Endothelial cell of umbilical vein (primary cell): ENCODE results near the gene KCNJ15. TPM values are rescaled to one million over a fixed set of nuclear protein-coding genes. Genes with fewer than 3 reads are reported as not detected.

Experiments
- BruUV-seq: library from RNA; stranded (reverse); fragments of 400-500 nt; replicated peaks from 2 replicates; lab custom pipeline; 2021; lab: Mats Ljungman, UMichigan
- CTCF ChIA-PET: fragments of 300-600, 350-600 bp; sonication (Branson Sonifier 250); formaldehyde crosslinking; loops from one replicate; lab custom pipeline; 2021; ENCODE audit warnings: antibody characterized with exemption, inconsistent platforms; lab: Charles Lee
- POLR2A ChIA-PET: fragments of 300-600, 350-600 bp; sonication (Branson Sonifier 250); formaldehyde crosslinking; loops from one replicate; lab custom pipeline; 2021; ENCODE audit warnings: antibody characterized with exemption, inconsistent platforms; lab: Charles Lee
- DNase-seq: peaks from one replicate; pipeline ENCODE4 v3.0.0-alpha.2; 2011; ENCODE audit warnings: low read depth, low spot score
- FAIRE-seq: peaks from 2 replicates; lab custom pipeline; 2011; peaks lifted over from hg19 to GRCh38; lab: Jason Lieb, UNC
- H2AFZ ChIP-seq: 2 replicates; pipeline ENCODE4 v1.6.0; 2012; ENCODE audit warnings: low read depth, low read length, control low read depth, inconsistent platforms
- H3K27ac ChIP-seq: 2 replicates; pipeline ENCODE4 v1.5.1; 2011; ENCODE audit warnings: low read depth, mild to moderate bottlenecking, control low read depth, low read length, moderate library complexity; ENCODE audit not compliant: insufficient read depth
- H3K27me3 ChIP-seq, 2 experiments: 2 replicates each; pipeline versions ENCODE4 v1.6.0 to v1.6.1; 2011; ENCODE audit warnings: low read length in 2 of 2, mixed read lengths in 1 of 2; ENCODE audit not compliant: control insufficient read depth in 2 of 2, insufficient read depth in 2 of 2
- H3K36me3 ChIP-seq, 2 experiments: 2 replicates in 1 of 2; 3 replicates in 1 of 2; pipeline ENCODE4 v1.5.1; 2011; ENCODE audit warnings: low read length in 2 of 2, mild to moderate bottlenecking in 1 of 2, moderate library complexity in 1 of 2; ENCODE audit not compliant: control insufficient read depth in 2 of 2, insufficient read depth in 2 of 2; ENCODE audit errors: extremely low read depth in 1 of 2
- H3K4me1 ChIP-seq: 3 replicates; pipeline ENCODE4 v1.5.1; 2011; ENCODE audit warnings: mild to moderate bottlenecking, low read length; ENCODE audit not compliant: control insufficient read depth, insufficient read depth; ENCODE audit errors: extremely low read depth
- H3K4me2 ChIP-seq: 2 replicates; pipeline ENCODE4 v1.6.1; 2011; ENCODE audit warnings: low read length, control low read depth, mixed read lengths; ENCODE audit not compliant: insufficient read depth
- H3K4me3 ChIP-seq, 3 experiments: fragments of 200-600 bp in 1 of 3; sonication (generic), shearing (Covaris generic) in 1 of 3; replicated peaks in 1 of 3; 2 replicates each; pipeline ENCODE4 v1.5.1; 2011 to 2016; ENCODE audit warnings: control low read depth in 3 of 3, low read length in 3 of 3, mild to moderate bottlenecking in 2 of 3, inconsistent platforms in 1 of 3, low read depth in 1 of 3, moderate library complexity in 1 of 3; ENCODE audit not compliant: insufficient read depth in 1 of 3
- H3K79me2 ChIP-seq: 2 replicates; pipeline ENCODE4 v1.6.0; 2012; ENCODE audit warnings: low read length, inconsistent platforms; ENCODE audit not compliant: control insufficient read depth, insufficient read depth
- H3K9ac ChIP-seq: replicated peaks from 2 replicates; pipeline ENCODE3; 2011; ENCODE audit warnings: low read length, control low read depth; ENCODE audit not compliant: insufficient read depth; ENCODE audit errors: extremely low read depth
- H3K9me1 ChIP-seq: replicated peaks from 3 replicates; pipeline ENCODE4 v1.6.0; 2011; ENCODE audit warnings: mild to moderate bottlenecking, low read length; ENCODE audit not compliant: control insufficient read depth, insufficient read depth; ENCODE audit errors: extremely low read depth
- H3K9me3 ChIP-seq: replicated peaks from 2 replicates; pipeline ENCODE4 v1.5.1; 2012; ENCODE audit warnings: low read length, inconsistent platforms; ENCODE audit not compliant: control insufficient read depth, insufficient read depth
- H4K20me1 ChIP-seq: replicated peaks from 2 replicates; pipeline ENCODE3; 2011; ENCODE audit warnings: mild to moderate bottlenecking, low read length; ENCODE audit not compliant: control insufficient read depth, insufficient read depth; ENCODE audit errors: extremely low read depth
- EZH2 ChIP-seq: IDR thresholded peaks from 2 replicates; pipeline ENCODE4 v1.6.1; 2012; ENCODE audit warnings: borderline replicate concordance, low read depth, mild to moderate bottlenecking, moderate library complexity, low read length, inconsistent platforms; ENCODE audit not compliant: severe bottlenecking
- FOS ChIP-seq: IDR thresholded peaks from 2 replicates; pipeline ENCODE4 v1.6.1; 2011; ENCODE audit warnings: mild to moderate bottlenecking, low read length, moderate library complexity, borderline replicate concordance; ENCODE audit not compliant: insufficient read depth
- GATA2 ChIP-seq: IDR thresholded peaks from 2 replicates; pipeline ENCODE4 v1.7.0; 2011; ENCODE audit warnings: low read depth, mild to moderate bottlenecking, moderate library complexity, mixed read lengths, low read length; ENCODE audit not compliant: insufficient read length, insufficient read depth
- MYC ChIP-seq: IDR thresholded peaks from one replicate; pipeline ENCODE4 v1.6.1; 2011; ENCODE audit warnings: mild to moderate bottlenecking, low read depth, low read length
- POLR2A ChIP-seq: IDR thresholded peaks from 2 replicates; pipeline ENCODE4 v1.6.1; 2012; ENCODE audit warnings: low read depth, mild to moderate bottlenecking, control low read depth, low read length
- POLR2AphosphoS5 ChIP-seq: IDR thresholded peaks from 2 replicates; pipeline ENCODE4 v1.6.1; 2012; ENCODE audit warnings: low read depth, mild to moderate bottlenecking, control low read depth, low read length, moderate library complexity; ENCODE audit not compliant: insufficient read depth
- dilution Hi-C: fragments of 300-500 bp; cut with MboI; formaldehyde crosslinking; loops from one replicate; pipeline ENCODE4 v1.15.0; 2019; ENCODE audit warnings: low sequenced_read_pairs; ENCODE audit not compliant: extremely low pct_ligation_motif_present
- intact Hi-C: fragments of 100-400 bp; cut with micrococcal nuclease; formaldehyde crosslinking; loops from one replicate; pipeline ENCODE4 v1.10.0; 2022
- polyA plus RNA-seq, 4 experiments: library from polyadenylated mRNA; depleted of rRNA in 3 of 4; stranded (reverse) in 3 of 4; unstranded in 1 of 4; fragments of >200 nt; gene quantifications; 2 replicates each; pipeline versions ENCODE4 v1.2.1 to v1.2.3, GENCODE V29; 2011 to 2012; ENCODE audit warnings: missing spikeins in 1 of 4
- total RNA-seq: library from RNA; stranded (reverse); gene quantifications from 2 replicates; pipeline ENCODE4 v1.2.3, GENCODE V29; 2021

Gene KCNJ15
- total and polyA plus RNA-seq, 2 donors (not counting 3 experiments of a cell fraction or from before 2014, with no cell fraction given): 1.4 to 1.5 TPM

DNA sequence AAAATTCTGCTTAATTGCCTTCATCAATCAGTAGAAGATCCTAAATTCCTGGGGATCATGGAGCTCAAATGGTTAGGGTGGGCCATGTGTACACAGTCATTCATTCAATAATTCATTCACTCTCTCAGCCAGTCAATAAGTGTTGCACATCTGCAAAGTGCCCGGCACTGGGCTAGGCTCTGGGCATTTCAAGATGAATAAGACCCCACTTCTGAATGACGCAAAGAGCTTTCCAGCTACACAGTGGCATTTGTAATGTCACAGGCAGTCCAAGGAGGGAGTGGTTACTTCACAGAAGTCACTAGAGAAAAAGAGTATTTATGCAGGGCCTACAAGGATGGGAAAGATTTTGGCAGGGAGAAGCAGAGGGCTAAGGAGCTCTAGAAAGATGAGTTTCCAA, 93.2 kb downstream of the KCNJ15 start:
- no peak for FAIRE-seq
- Histone ChIP-seq H3K4me3 (no peak overlapping the region), H3K4me2 (no peak overlapping the region), H3K9ac (no peak overlapping the region), H3K9me1 (no peaks in the 10 kb centered on the region), H3K79me2 (no peaks in the 10 kb centered on the region), H3K4me1 (peaks cover 14% of the 10 kb centered on the region), H3K27me3 (no peaks in the 10 kb centered on the region), H3K27ac (no peak overlapping the region), H2AFZ (no peak overlapping the region), H3K9me3 (no peaks in the 10 kb centered on the region), H3K36me3 (no peaks in the 10 kb centered on the region), H4K20me1 (no peaks in the 10 kb centered on the region)
- ChIA-PET CTCF (interaction anchor here (1.0 to 9.7 kb wide), 7 partner anchors 12 to 638 kb away, joined by 3 to 740 read pairs (median 4); no protein-coding TSS in a partner anchor), POLR2A (no interaction called here)
- no TSS peak for BruUV-seq
- TF ChIP-seq POLR2A (no peak), FOS (no peak), MYC (no peak), POLR2AphosphoS5 (no peak)
- DNase-seq: no peak
- intact Hi-C loops: loop anchor here (10.0 kb wide), 1 partner anchor 435 kb away; the partner anchor contains the start of gene KCNJ6
- dilution Hi-C loops: loop anchor here (10.0 kb wide), 1 partner anchor 185 kb away; no protein-coding TSS in a partner anchor

DNA sequence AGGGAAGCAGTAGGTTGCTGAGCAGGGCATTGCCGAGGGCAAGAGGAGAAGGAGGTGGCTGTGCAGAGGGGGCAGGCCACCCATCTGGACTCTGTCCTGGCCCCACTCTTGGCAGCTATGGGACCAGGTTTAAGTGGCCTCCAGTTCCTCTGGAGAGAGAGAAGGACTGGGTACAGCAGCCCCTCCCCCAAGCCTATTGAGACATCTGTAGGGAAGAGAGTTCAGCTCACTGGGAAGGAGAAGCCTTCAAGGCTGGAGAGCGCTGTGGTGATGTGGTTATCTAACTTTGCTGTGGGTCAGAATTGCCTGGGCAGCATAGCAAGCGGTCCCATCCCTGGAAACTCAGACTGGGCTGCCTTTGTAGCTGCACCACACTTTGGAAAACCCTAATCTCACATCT, 93.9 kb downstream of the KCNJ15 start:
- Histone ChIP-seq H3K4me2 (no peak overlapping the region), H3K36me3 (no peaks in the 10 kb centered on the region), H3K9me3 (no peaks in the 10 kb centered on the region), H3K9me1 (no peaks in the 10 kb centered on the region), H2AFZ (no peak overlapping the region), H3K27me3 (no peaks in the 10 kb centered on the region), H3K79me2 (no peaks in the 10 kb centered on the region), H3K4me1 (peaks cover 14% of the 10 kb centered on the region), H4K20me1 (no peaks in the 10 kb centered on the region), H3K4me3 (no peak overlapping the region), H3K27ac (no peak overlapping the region), H3K9ac (no peak overlapping the region)
- TF ChIP-seq GATA2: no peak
- no peak for TF ChIP-seq EZH2
- no peak for TF ChIP-seq MYC
- TF ChIP-seq POLR2A: no peak
- no peak for TF ChIP-seq FOS
- intact Hi-C loops: loop anchor here (10.0 kb wide), 1 partner anchor 436 kb away; the partner anchor contains the start of gene KCNJ6
- ChIA-PET CTCF (interaction anchor here (0.6 to 9.7 kb wide), 12 partner anchors 13 to 639 kb away, joined by 3 to 740 read pairs (median 7); no protein-coding TSS in a partner anchor), POLR2A (no interaction called here)
- FAIRE-seq (no peak), DNase-seq (no peak)
- BruUV-seq: no TSS peak
- dilution Hi-C loops: loop anchor here (10.0 kb wide), 1 partner anchor 186 kb away; no protein-coding TSS in a partner anchor
